Panc1 (cell line): ENCODE measurements around the gene TMEM271. TPM values are rescaled to one million over a fixed set of nuclear protein-coding genes. Genes with fewer than 3 reads are reported as not detected.

Experiments
- ATAC-seq: fragments of 200-7000 bp; cut with Tn5 transposase; 2 replicates; pipeline ENCODE4 v1.9.1; 2020; ENCODE audit warnings: mild to moderate bottlenecking, moderate library complexity
- BruUV-seq: library from RNA; stranded (reverse); fragments of 400-500 nt; replicated peaks from 2 replicates; lab custom pipeline; 2021; lab: Mats Ljungman, UMichigan
- CTCF ChIA-PET: fragments of 300-600 bp; sonication (Branson Sonifier 250); formaldehyde crosslinking; loops from one replicate; lab custom pipeline; 2022; ENCODE audit warnings: antibody characterized with exemption; lab: Charles Lee
- POLR2A ChIA-PET: fragments of 300-600 bp; sonication (Branson Sonifier 250); formaldehyde crosslinking; loops from one replicate; lab custom pipeline; 2022; ENCODE audit warnings: antibody characterized with exemption; lab: Charles Lee
- DNase-seq: peaks from one replicate; pipeline ENCODE4 v3.0.0-alpha.2; 2010; ENCODE audit warnings: low read depth, low spot score
- H3K27ac ChIP-seq: 2 replicates; pipeline ENCODE4 v1.5.1; 2011; ENCODE audit warnings: mild to moderate bottlenecking, low read length, inconsistent platforms
- H3K27me3 ChIP-seq: fragments of 200-500 bp; sonication (Bioruptor generic); 2 replicates; pipeline ENCODE4 v1.6.0; 2014; ENCODE audit warnings: low read length, inconsistent platforms; ENCODE audit not compliant: control insufficient read depth, insufficient read depth
- H3K36me3 ChIP-seq: fragments of 200-500 bp; sonication (Bioruptor generic); 2 replicates; pipeline ENCODE4 v1.5.1; 2014; ENCODE audit warnings: inconsistent platforms, mild to moderate bottlenecking, low read length, moderate library complexity; ENCODE audit not compliant: control insufficient read depth, insufficient read depth
- H3K4me1 ChIP-seq: 2 replicates; pipeline ENCODE4 v1.5.1; 2011; ENCODE audit warnings: inconsistent platforms, mild to moderate bottlenecking, low read length, moderate library complexity; ENCODE audit not compliant: control insufficient read depth, insufficient read depth
- H3K4me3 ChIP-seq, 2 experiments: 2 replicates each; pipeline ENCODE4 v1.5.1; 2011 to 2012; ENCODE audit warnings: low read depth in 2 of 2, low read length in 2 of 2, mild to moderate bottlenecking in 2 of 2, inconsistent platforms in 1 of 2, moderate library complexity in 1 of 2
- H3K9me3 ChIP-seq: fragments of 200-500 bp; sonication (Bioruptor generic); 2 replicates; pipeline ENCODE4 v1.5.1; 2014; ENCODE audit warnings: low read depth, mild to moderate bottlenecking, inconsistent platforms, low read length, moderate library complexity; ENCODE audit not compliant: control insufficient read depth, insufficient read depth
- CTCF ChIP-seq: fragments of 450-650 bp; IDR thresholded peaks from 2 replicates; pipeline ENCODE4 v1.5.1; 2017; ENCODE audit warnings: mild to moderate bottlenecking
- POLR2AphosphoS5 ChIP-seq: IDR thresholded peaks from 2 replicates; pipeline ENCODE4 v1.6.1; 2012; ENCODE audit warnings: mild to moderate bottlenecking, low read depth, low read length, moderate library complexity
- REST ChIP-seq, 2 experiments: IDR thresholded peaks; 2 replicates each; pipeline ENCODE4 v1.6.1; 2011 to 2012; ENCODE audit warnings: low read depth in 2 of 2, control low read depth in 1 of 2, low read length in 1 of 2, mild to moderate bottlenecking in 1 of 2, moderate library complexity in 1 of 2; ENCODE audit not compliant: insufficient read depth in 1 of 2
- SIN3A ChIP-seq: IDR thresholded peaks from 2 replicates; pipeline ENCODE4 v1.6.1; 2012; ENCODE audit warnings: low read depth, mild to moderate bottlenecking, low read length, moderate library complexity, borderline replicate concordance; ENCODE audit not compliant: insufficient read depth
- TCF7L2 ChIP-seq: IDR thresholded peaks from 2 replicates; pipeline ENCODE4 v1.6.1; 2011; ENCODE audit warnings: mild to moderate bottlenecking, low read depth, low read length, inconsistent platforms
- in situ Hi-C: cut with HindIII; loops from 2 replicates; pipeline ENCODE4 v1.10.0; 2016; ENCODE audit warnings: low sequenced_read_pairs, low pct_unique_long_range_greater_than_20kb
- intact Hi-C: fragments of 100-400 bp; cut with micrococcal nuclease; formaldehyde crosslinking; loops from one replicate; pipeline ENCODE4 v1.10.0; 2022; ENCODE audit not compliant: unreplicated experiment
- total RNA-seq: library from RNA; stranded (reverse); gene quantifications from one replicate; pipeline ENCODE4 v1.2.1, GENCODE V29; 2021; ENCODE audit not compliant: unreplicated experiment

Gene TMEM271
- total RNA-seq, 1 experiment from 2014 or later: not detected

GRCh38 chr4:581753-582361 is 5.8 kb upstream of the TMEM271 start:
- in situ Hi-C loops: no loop called here
- ATAC-seq: no peak
- intact Hi-C loops: no loop called here

GRCh38 chr4:581181-581580 is 5.1 kb upstream of the TMEM271 start:
- TF ChIP-seq CTCF (no peak), TCF7L2 (no peak)
- intact Hi-C loops (no loop called here), in situ Hi-C loops (no loop called here)
- H3K9me3 ChIP-seq: no peaks in the 10 kb centered on the region
- peaks cover 4% of the 10 kb centered on the region; the same call in 1 of the 2 replicates for H3K4me1 ChIP-seq
- no peaks in the 10 kb centered on the region for H3K36me3 ChIP-seq
- ATAC-seq (no peak), DNase-seq (no peak)
- POLR2A ChIA-PET: no interaction called here
- CTCF ChIA-PET: no interaction called here
- no peaks in the 10 kb centered on the region for H3K27me3 ChIP-seq
- no peak overlapping the region for H3K27ac ChIP-seq
- no TSS peak for BruUV-seq
- no peak overlapping the region for H3K4me3 ChIP-seq

More at GRCh38 chr4:581753-582361, 5.8 kb upstream of the TMEM271 start:
- ChIA-PET CTCF (no interaction called here), POLR2A (no interaction called here)
- Histone ChIP-seq H3K36me3 (no peaks in the 10 kb centered on the region), H3K27ac (no peak overlapping the region), H3K4me1 (peaks cover 4% of the 10 kb centered on the region; the same call in 1 of the 2 replicates), H3K4me3 (no peak overlapping the region), H3K27me3 (no peaks in the 10 kb centered on the region), H3K9me3 (no peaks in the 10 kb centered on the region)
- TF ChIP-seq POLR2AphosphoS5: no peak
- no peak for TF ChIP-seq TCF7L2
- TF ChIP-seq SIN3A: no peak
- no peak for TF ChIP-seq REST (IDR thresholded peaks at IDR 0.05; ENCODE audit: insufficient read depth in 1 of 2, low read depth in 2 of 2, low read length in 1 of 2)
- no peak for TF ChIP-seq CTCF
- BruUV-seq: no TSS peak
- DNase-seq: no peak
